A549 (cell line): ENCODE results near the gene ANO3. TPM values are rescaled to one million over a fixed set of nuclear protein-coding genes. Genes with fewer than 3 reads are reported as not detected.

ENCODE experiments used
- ATAC-seq, 2 experiments: fragments of 200-7000 bp in 1 of 2; fragments of >200 bp in 1 of 2; cut with Nextera tagmentation in 1 of 2; cut with Tn5 transposase in 1 of 2; 3 replicates each; pipeline versions ENCODE4 v1.8.0 to v1.9.1; 2018 to 2020; ENCODE audit warnings: mild to moderate bottlenecking in 1 of 2, moderate library complexity in 1 of 2
- CTCF ChIA-PET: fragments of 300-600 bp; sonication (Branson Sonifier 250); formaldehyde crosslinking; extraction: SDS; loops from one replicate; lab custom pipeline; 2021; ENCODE audit warnings: antibody characterized with exemption, inconsistent platforms; lab: Yijun Ruan, JAX
- POLR2A ChIA-PET: fragments of 350-600 bp; formaldehyde crosslinking; extraction: SDS; loops from one replicate; lab custom pipeline; 2021; ENCODE audit warnings: antibody characterized with exemption, inconsistent platforms; lab: Yijun Ruan, JAX
- DNase-seq, 2 experiments: peaks; one replicate each; pipeline versions ENCODE4 v3.0.0 to v3.0.0-alpha.2; 2011 to 2016; ENCODE audit warnings: low read depth in 1 of 2, low spot score in 1 of 2
- FAIRE-seq: peaks from 2 replicates; lab custom pipeline; 2011; peaks lifted over from hg19 to GRCh38; lab: Jason Lieb, UNC
- H3K27ac ChIP-seq, 2 experiments: fragments of >200 bp; sonication (Bioruptor Twin); formaldehyde crosslinking; 3 replicates each; pipeline ENCODE4 v1.5.1; 2016 to 2017
- H3K4me1 ChIP-seq: fragments of >200 bp; sonication (Bioruptor Twin); formaldehyde crosslinking; 3 replicates; pipeline ENCODE4 v1.6.1; 2016
- H3K4me2 ChIP-seq: fragments of >200 bp; sonication (Bioruptor Twin); formaldehyde crosslinking; 3 replicates; pipeline ENCODE4 v1.6.1; 2016
- H3K4me3 ChIP-seq: fragments of >200 bp; sonication (Bioruptor Twin); formaldehyde crosslinking; 3 replicates; pipeline ENCODE4 v1.5.1; 2016
- H3K9me3 ChIP-seq: fragments of >200 bp; sonication (Bioruptor Twin); formaldehyde crosslinking; 3 replicates; pipeline ENCODE4 v1.6.1; 2016
- CBX8 ChIP-seq: fragments of 200-600 bp; sonication (generic); IDR thresholded peaks from 2 replicates; pipeline ENCODE4 v1.6.1; 2016
- CEBPB ChIP-seq, 2 experiments: fragments of >200 bp in 1 of 2; sonication (Bioruptor Twin) in 1 of 2; formaldehyde crosslinking in 1 of 2; IDR thresholded peaks; 2 replicates each; pipeline ENCODE4 v1.6.1; 2012 to 2016
- CHD2 ChIP-seq: fragments of 150-350 bp; IDR thresholded peaks from 2 replicates; pipeline ENCODE4 v1.6.1; 2014; ENCODE audit warnings: low read length; ENCODE audit not compliant: partially characterized antibody
- EP300 ChIP-seq, 2 experiments: fragments of >200 bp; sonication (Bioruptor Twin); formaldehyde crosslinking; IDR thresholded peaks; 2 replicates in 1 of 2; 3 replicates in 1 of 2; pipeline ENCODE4 v1.6.1; 2016 to 2017
- FOSB ChIP-seq: fragments of 250-450 bp; sonication (Bioruptor Pico); IDR thresholded peaks from 2 replicates; pipeline ENCODE4 v1.5.0; 2020; ENCODE audit warnings: mild to moderate bottlenecking, moderate library complexity
- FOSL2 ChIP-seq, 2 experiments: fragments of 450-650 bp in 1 of 2; fragments of >200 bp in 1 of 2; sonication (Bioruptor Twin) in 1 of 2; formaldehyde crosslinking; IDR thresholded peaks; 2 replicates each; pipeline versions ENCODE4 v1.5.0 to v1.6.1; 2016 to 2020; ENCODE audit warnings: mild to moderate bottlenecking in 1 of 2, moderate library complexity in 1 of 2
- GATA3 ChIP-seq: IDR thresholded peaks from 2 replicates; pipeline ENCODE4 v1.6.1; 2012; ENCODE audit warnings: borderline replicate concordance
- HEYL ChIP-seq: fragments of 250-450 bp; sonication (Bioruptor Pico); IDR thresholded peaks from 2 replicates; pipeline ENCODE4 v1.8.0; 2021; ENCODE audit warnings: mild to moderate bottlenecking, moderate library complexity
- HOXA7 ChIP-seq: fragments of 250-450 bp; sonication (Bioruptor Pico); IDR thresholded peaks from 2 replicates; pipeline ENCODE4 v1.5.0; 2020; ENCODE audit warnings: mild to moderate bottlenecking, moderate library complexity
- HOXB13 ChIP-seq: fragments of 250-450 bp; sonication (Bioruptor Pico); IDR thresholded peaks from 2 replicates; pipeline ENCODE4 v1.5.0; 2020; ENCODE audit warnings: low read depth, mild to moderate bottlenecking, moderate library complexity
- HOXB5 ChIP-seq: fragments of 250-450 bp; sonication (Bioruptor Pico); IDR thresholded peaks from 2 replicates; pipeline ENCODE4 v1.5.0; 2020; ENCODE audit warnings: mild to moderate bottlenecking, moderate library complexity
- JUN ChIP-seq, 2 experiments: fragments of >200 bp; sonication (Bioruptor Twin); formaldehyde crosslinking; IDR thresholded peaks; 2 replicates in 1 of 2; 3 replicates in 1 of 2; pipeline ENCODE4 v1.6.1; 2016 to 2017
- JUNB ChIP-seq: fragments of >200 bp; sonication (Bioruptor Twin); formaldehyde crosslinking; IDR thresholded peaks from 2 replicates; pipeline ENCODE4 v1.6.1; 2016
- MAFK ChIP-seq: fragments of 450-650 bp; IDR thresholded peaks from 2 replicates; pipeline ENCODE4 v1.6.1; 2014; ENCODE audit not compliant: partially characterized antibody
- MAZ ChIP-seq: fragments of 150-350 bp; IDR thresholded peaks from 2 replicates; pipeline ENCODE4 v1.6.1; 2014; ENCODE audit warnings: antibody characterized with exemption, low read depth, low read length, borderline replicate concordance
- NPAS2 ChIP-seq: fragments of 250-450 bp; sonication (Bioruptor Pico); IDR thresholded peaks from 2 replicates; pipeline ENCODE4 v1.8.0; 2022; ENCODE audit warnings: mild to moderate bottlenecking, moderate library complexity, borderline replicate concordance
- PHF8 ChIP-seq: fragments of 200-600 bp; sonication (generic); IDR thresholded peaks from 2 replicates; pipeline ENCODE4 v1.6.1; 2016; ENCODE audit warnings: low read depth, mild to moderate bottlenecking, antibody characterized with exemption, moderate library complexity, borderline replicate concordance
- RAD21 ChIP-seq, 2 experiments: fragments of >200 bp in 1 of 2; sonication (Bioruptor Twin) in 1 of 2; formaldehyde crosslinking in 1 of 2; IDR thresholded peaks in 1 of 2; conservative IDR thresholded peaks in 1 of 2; 2 replicates in 1 of 2; 3 replicates in 1 of 2; pipeline ENCODE4 v1.6.1; 2012 to 2018; ENCODE audit warnings: inconsistent platforms in 1 of 2
- SMC3 ChIP-seq: fragments of >200 bp; sonication (Bioruptor Twin); formaldehyde crosslinking; IDR thresholded peaks from 3 replicates; pipeline ENCODE4 v1.6.1; 2018; ENCODE audit warnings: inconsistent platforms
- SREBF2 ChIP-seq: fragments of 450-650 bp; IDR thresholded peaks from 2 replicates; pipeline ENCODE4 v1.6.1; 2014; ENCODE audit warnings: mild to moderate bottlenecking, moderate library complexity
- ZC3H11A ChIP-seq: fragments of 450-650 bp; IDR thresholded peaks from 2 replicates; pipeline ENCODE4 v1.6.1; 2014; ENCODE audit warnings: antibody characterized with exemption, mild to moderate bottlenecking
- ZFP36 ChIP-seq: fragments of 450-650 bp; IDR thresholded peaks from 2 replicates; pipeline ENCODE4 v1.6.1; 2014; ENCODE audit warnings: borderline replicate concordance; ENCODE audit not compliant: partially characterized antibody
- ZSCAN20 ChIP-seq: fragments of 250-450 bp; sonication (Bioruptor Pico); IDR thresholded peaks from 2 replicates; pipeline ENCODE4 v1.8.0; 2022; ENCODE audit warnings: mild to moderate bottlenecking, moderate library complexity
- WGBS: methylation state at CpG from one replicate; pipeline ENCODE4 v1.1.6; 2017; ENCODE audit errors: missing lambda C conversion rate; 5-methylcytosine and 5-hydroxymethylcytosine counted together
- polyA plus RNA-seq, 4 experiments: library from polyadenylated mRNA; depleted of rRNA in 3 of 4; stranded (reverse); fragments of >200 nt; fragmentation: RNase III in 1 of 4; extraction: RNeasy Plus Mini Kit Qiagen cat#74134 plus additional on column Dnase treatment in 1 of 4; gene quantifications; 2 replicates in 3 of 4; 3 replicates in 1 of 4; pipeline ENCODE4 v1.2.3, GENCODE V29; 2011 to 2017
- TF ChIP-seq, protein P1 (sequence below): IDR thresholded peaks from 2 replicates; pipeline ENCODE4 v1.6.1; 2012
- TF ChIP-seq, protein P2 (sequence below): fragments of 450-650 bp; IDR thresholded peaks from 2 replicates; pipeline ENCODE4 v1.6.1; 2014; ENCODE audit warnings: antibody characterized with exemption

Gene ANO3
- polyA plus RNA-seq, 2 of the 4 experiments (the other 2 are of a cell fraction), result not detected

DNA sequence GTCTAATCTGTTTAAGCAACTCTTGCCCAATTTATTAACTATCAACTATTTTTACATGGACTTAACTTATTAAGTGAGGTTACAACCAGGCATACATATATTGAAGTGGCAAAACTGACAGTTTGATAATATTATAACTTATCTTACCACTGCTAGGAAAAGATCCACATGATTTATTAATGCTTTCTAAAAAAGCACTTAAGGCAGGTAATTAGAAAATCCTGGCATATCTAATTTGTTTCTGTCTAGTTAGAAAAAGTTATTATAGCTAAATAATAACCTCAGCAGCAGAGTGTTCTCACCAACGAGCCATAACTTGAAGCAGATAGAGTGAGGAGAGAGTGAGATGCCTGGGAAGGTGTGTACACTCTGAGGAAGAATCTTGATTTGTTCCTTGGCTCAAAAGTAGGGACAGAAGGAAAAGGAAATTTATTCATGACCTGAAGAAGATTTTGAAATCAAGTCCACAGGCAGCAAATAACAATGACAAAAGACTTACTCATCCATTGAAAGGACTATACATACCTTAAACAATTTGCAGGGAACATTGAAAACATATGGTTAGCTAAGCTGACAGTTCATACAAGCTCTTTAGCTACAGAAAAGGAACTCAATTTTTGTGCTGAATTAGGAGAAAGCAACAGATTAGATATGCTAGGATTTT lies 247.2 kb downstream of the ANO3 start:
- Histone ChIP-seq H3K27ac (no peak overlapping the region), H3K4me2 (peak overlapping the region; percentile 37; the same call in 2 of the 3 replicates), H3K9me3 (no peaks in the 10 kb centered on the region), H3K4me1 (peaks cover 27% of the 10 kb centered on the region), H3K4me3 (no peak overlapping the region)
- 3% methylated on average over 1 of the region's 1 CpG for WGBS
- ChIA-PET POLR2A (no interaction called here), CTCF (no interaction called here)
- ATAC-seq (peak in 1 of 2 experiments; percentile 30; a peak in 1 of 6 replicates), DNase-seq (no peak), FAIRE-seq (no peak)
- TF ChIP-seq CBX8 (no peak), JUNB (0 out of 2 replicates have a peak, but pooled peaks have one; percentile 26)

DNA sequence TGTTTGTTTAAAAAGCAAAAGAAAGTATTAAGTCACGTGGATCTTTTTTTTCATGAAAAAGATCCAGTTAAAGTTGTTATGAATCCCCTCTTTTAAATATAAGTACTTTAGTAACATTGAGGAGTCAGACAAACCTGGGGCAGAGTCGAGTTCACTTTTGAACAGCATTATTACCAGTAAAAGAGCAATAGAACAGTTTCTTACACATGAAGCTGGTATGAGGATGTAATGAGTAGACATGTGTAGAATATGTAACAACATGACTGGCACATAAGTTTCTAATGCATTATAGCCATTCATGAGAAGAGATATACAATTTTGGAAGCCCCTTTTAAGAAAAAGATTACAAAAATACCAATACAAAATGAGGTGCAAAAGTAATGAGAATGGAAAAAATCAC lies 247.8 kb downstream of the ANO3 start:
- POLR2A ChIA-PET, result no interaction called here
- CTCF ChIA-PET, result interaction anchor here (1.4 kb wide), 1 partner anchor 71 kb away, joined by 3 read pairs; no protein-coding TSS in a partner anchor
- H3K4me3 ChIP-seq, result no peak overlapping the region
- FAIRE-seq, result no peak
- no peak for DNase-seq
- H3K9me3 ChIP-seq, result no peaks in the 10 kb centered on the region
- ATAC-seq, result no peak
- H3K4me1 ChIP-seq, result peaks cover 27% of the 10 kb centered on the region
- TF ChIP-seq SREBF2, result no peak
- no peak for TF ChIP-seq JUN (IDR thresholded peaks at IDR 0.05)
- no peak for TF ChIP-seq HOXB13 (CRISPR knock-in tag)
- TF ChIP-seq MAZ, result no peak
- TF ChIP-seq SMC3, result no peak
- peak overlapping the region; percentile 37; the same call in 2 of the 3 replicates for H3K4me2 ChIP-seq
- no peak overlapping the region for H3K27ac ChIP-seq
- 23% methylated on average over 2 of the region's 2 CpGs for WGBS

DNA sequence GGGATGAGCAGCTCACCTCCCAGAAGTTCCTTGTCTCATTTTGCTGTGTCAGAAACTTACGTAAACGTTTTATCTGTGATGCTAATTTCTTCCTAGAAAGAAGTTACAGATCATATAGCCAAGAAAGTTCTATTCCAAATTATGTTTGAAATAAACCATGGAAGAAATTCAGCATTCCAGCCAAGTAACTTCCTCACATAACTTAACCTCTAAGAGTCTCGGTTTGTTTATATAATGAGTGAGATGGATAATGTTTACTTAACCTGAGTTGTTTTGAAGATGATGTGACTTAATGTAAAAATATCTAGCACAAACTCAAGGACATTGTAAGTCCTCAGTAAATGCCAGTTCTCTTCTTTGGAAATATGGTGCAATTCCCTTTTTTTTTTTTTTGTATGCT lies 249.0 kb downstream of the ANO3 start:
- CTCF ChIA-PET, result interaction anchor here (1.4 kb wide), 1 partner anchor 69 kb away, joined by 3 read pairs; no protein-coding TSS in a partner anchor
- no peak for TF ChIP-seq HOXB5 (CRISPR knock-in tag)
- 0 out of 4 replicates have a peak, but pooled peaks of 1 of the 2 experiments have one; percentile 5 for TF ChIP-seq CEBPB (IDR thresholded peaks at IDR 0.05)
- TF ChIP-seq, all 56 proteins: peak for 1
- Histone ChIP-seq H3K9me3 (no peaks in the 10 kb centered on the region), H3K27ac (no peak overlapping the region), H3K4me3 (no peak overlapping the region), H3K4me2 (peak overlapping the region; percentile 41; the same call in 2 of the 3 replicates), H3K4me1 (peaks cover 27% of the 10 kb centered on the region)
- DNase-seq, result peak in 1 of 2 experiments; percentile 24
- POLR2A ChIA-PET, result no interaction called here
- peak in 1 of 2 experiments; percentile 64; a peak in 1 of 6 replicates for ATAC-seq
- FAIRE-seq, result no peak
- 21% methylated on average over 3 of the region's 3 CpGs for WGBS

DNA sequence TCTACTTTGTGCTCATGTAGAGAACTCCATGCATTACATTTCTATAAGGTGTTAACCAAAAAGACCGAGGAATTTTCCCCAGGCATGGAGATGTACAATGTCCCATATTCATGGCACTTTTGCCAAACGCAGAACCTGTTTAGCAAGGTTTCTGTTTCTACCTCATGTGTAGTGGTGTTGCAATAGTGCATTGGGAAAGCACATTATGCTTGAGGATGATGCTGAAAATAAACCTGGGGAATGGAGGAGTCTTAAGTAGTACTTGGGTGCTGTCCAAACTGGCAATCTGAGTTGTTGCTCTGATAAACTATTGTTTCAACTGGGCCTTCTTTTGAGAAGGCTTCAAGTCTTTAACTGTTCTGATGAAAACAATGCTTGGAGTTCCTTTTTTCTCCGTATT lies 251.6 kb downstream of the ANO3 start:
- H3K9me3 ChIP-seq, result no peaks in the 10 kb centered on the region
- POLR2A ChIA-PET, result no interaction called here
- WGBS, result 32% methylated on average over 3 of the region's 3 CpGs
- TF ChIP-seq ZC3H11A (no peak), CEBPB (IDR thresholded peaks at IDR 0.05) (peak in 1 of 2 experiments; percentile 44; a peak in 1 of 4 replicates), FOSL2 (IDR thresholded peaks at IDR 0.05) (no peak), FOSL2 (CRISPR knock-in tag; IDR thresholded peaks at IDR 0.05) (no peak)
- FAIRE-seq (no peak), DNase-seq (peak in 1 of 2 experiments; percentile 20), ATAC-seq (no peak)
- H3K4me3 ChIP-seq, result no peak overlapping the region
- peaks cover 27% of the 10 kb centered on the region for H3K4me1 ChIP-seq
- no peak overlapping the region for H3K4me2 ChIP-seq
- CTCF ChIA-PET, result no interaction called here
- no peak overlapping the region for H3K27ac ChIP-seq

DNA sequence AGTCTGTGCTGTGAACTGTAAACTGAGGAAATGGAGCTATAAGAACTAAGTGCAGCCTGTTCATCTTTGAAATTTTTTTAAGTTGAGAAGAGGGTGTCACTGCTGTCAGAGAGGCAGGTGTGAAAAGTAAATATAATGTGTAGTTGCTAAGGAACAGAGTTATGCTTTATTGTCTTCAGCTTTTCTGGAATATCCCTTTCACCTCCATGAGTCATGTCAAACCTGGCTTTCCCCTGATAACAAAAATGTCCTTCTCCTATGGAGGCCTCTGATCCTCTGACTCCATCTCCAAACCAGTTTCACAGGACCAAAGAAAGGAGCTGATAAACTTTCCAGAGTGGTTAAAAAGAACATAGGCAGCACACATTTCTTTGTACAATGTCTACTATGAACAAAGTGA lies 252.9 kb downstream of the ANO3 start:
- H3K4me2 ChIP-seq, result no peak overlapping the region
- TF ChIP-seq HEYL (CRISPR knock-in tag) (no peak), ZSCAN20 (no peak), MAFK (no peak), RAD21 (conservative IDR thresholded peaks at IDR 0.05 in 1 of 2, IDR thresholded peaks at IDR 0.05 in 1 of 2) (no peak), FOSB (CRISPR knock-in tag) (no peak), EP300 (IDR thresholded peaks at IDR 0.05) (no peak), NPAS2 (CRISPR knock-in tag) (no peak), GATA3 (no peak), HOXB5 (CRISPR knock-in tag) (no peak), CHD2 (no peak), PHF8 (no peak), ZFP36 (no peak), JUNB (no peak), HOXA7 (no peak)
- TF ChIP-seq, protein P1, sequence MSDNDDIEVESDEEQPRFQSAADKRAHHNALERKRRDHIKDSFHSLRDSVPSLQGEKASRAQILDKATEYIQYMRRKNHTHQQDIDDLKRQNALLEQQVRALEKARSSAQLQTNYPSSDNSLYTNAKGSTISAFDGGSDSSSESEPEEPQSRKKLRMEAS, result no peak
- TF ChIP-seq, protein P2, sequence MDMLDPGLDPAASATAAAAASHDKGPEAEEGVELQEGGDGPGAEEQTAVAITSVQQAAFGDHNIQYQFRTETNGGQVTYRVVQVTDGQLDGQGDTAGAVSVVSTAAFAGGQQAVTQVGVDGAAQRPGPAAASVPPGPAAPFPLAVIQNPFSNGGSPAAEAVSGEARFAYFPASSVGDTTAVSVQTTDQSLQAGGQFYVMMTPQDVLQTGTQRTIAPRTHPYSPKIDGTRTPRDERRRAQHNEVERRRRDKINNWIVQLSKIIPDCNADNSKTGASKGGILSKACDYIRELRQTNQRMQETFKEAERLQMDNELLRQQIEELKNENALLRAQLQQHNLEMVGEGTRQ, result no peak

More for the DNA sequence above, 252.9 kb downstream of the ANO3 start:
- Histone ChIP-seq H3K27ac (no peak overlapping the region), H3K9me3 (no peaks in the 10 kb centered on the region), H3K4me1 (peaks cover 17% of the 10 kb centered on the region), H3K4me3 (no peak overlapping the region)
- FAIRE-seq, result no peak
- ATAC-seq, result no peak
- DNase-seq, result no peak
- CTCF ChIA-PET, result no interaction called here
- POLR2A ChIA-PET, result no interaction called here
